Stimulated activated naive CD8-positive, alpha-beta T cell treated with anti-CD3 and anti-CD28 coated beads, Interleukin-15, Interleukin-2, amounts not matched to agents 100 ng/mL and 50 ng/mL, for 24 hours (primary cell): ENCODE data around the gene FCHO1.

ENCODE experiments used
- H3K27ac Mint-ChIP-seq: one replicate; pipeline ENCODE4 v1.8.0; 2021; ENCODE audit warnings: mild to moderate bottlenecking, mixed read lengths
- H3K27me3 Mint-ChIP-seq: one replicate; pipeline ENCODE4 v1.8.0; 2021; ENCODE audit warnings: mixed read lengths
- H3K36me3 Mint-ChIP-seq: one replicate; pipeline ENCODE4 v1.8.0; 2021; ENCODE audit warnings: low read depth, mixed read lengths
- H3K4me1 Mint-ChIP-seq: one replicate; pipeline ENCODE4 v1.8.0; 2021; ENCODE audit warnings: low read depth, mixed read lengths
- H3K4me3 Mint-ChIP-seq: one replicate; pipeline ENCODE4 v1.8.0; 2021; ENCODE audit warnings: mild to moderate bottlenecking, mixed read lengths
- H3K9me3 Mint-ChIP-seq: one replicate; pipeline ENCODE4 v1.8.0; 2021; ENCODE audit warnings: mixed read lengths

The FCHO1 gene

GRCh38 chr19:17834350-17835181 is 83.3 kb downstream of the FCHO1 start:
- Mint-ChIP-seq H3K27me3 (no peaks in the 10 kb centered on the region), H3K27ac (no peak overlapping the region), H3K4me3 (no peak overlapping the region), H3K9me3 (no peaks in the 10 kb centered on the region), H3K36me3 (peaks cover 76% of the 10 kb centered on the region), H3K4me1 (peaks cover 8% of the 10 kb centered on the region)

GRCh38 chr19:17835182-17836006 is 84.1 kb downstream of the FCHO1 start:
- Mint-ChIP-seq H3K36me3 (peaks cover 75% of the 10 kb centered on the region), H3K27ac (peak overlapping the region; percentile 1), H3K27me3 (no peaks in the 10 kb centered on the region), H3K9me3 (no peaks in the 10 kb centered on the region), H3K4me1 (peaks cover 8% of the 10 kb centered on the region), H3K4me3 (no peak overlapping the region)

GRCh38 chr19:17836530-17836929 is 85.3 kb downstream of the FCHO1 start:
- H3K27me3 Mint-ChIP-seq, result no peaks in the 10 kb centered on the region
- no peak overlapping the region for H3K4me3 Mint-ChIP-seq
- peaks cover 8% of the 10 kb centered on the region for H3K4me1 Mint-ChIP-seq
- no peaks in the 10 kb centered on the region for H3K9me3 Mint-ChIP-seq
- H3K27ac Mint-ChIP-seq, result no peak overlapping the region
- H3K36me3 Mint-ChIP-seq, result peaks cover 76% of the 10 kb centered on the region

- H3K27ac Mint-ChIP-seq, result peak overlapping the region; percentile 72
These were observed 86.7 kb downstream of the FCHO1 start for GRCh38 chr19:17837972-17838371.

More at GRCh38 chr19:17837972-17838371, 86.7 kb downstream of the FCHO1 start:
- Mint-ChIP-seq H3K4me1 (peaks cover 8% of the 10 kb centered on the region), H3K4me3 (no peak overlapping the region), H3K36me3 (peaks cover 63% of the 10 kb centered on the region), H3K9me3 (no peaks in the 10 kb centered on the region), H3K27me3 (no peaks in the 10 kb centered on the region)
